ENCODE measurements around the gene KCNQ5. TPM values are rescaled to one million over a fixed set of nuclear protein-coding genes. Genes with fewer than 3 reads are reported as not detected.
A peak's percentile ranks its signal among the peaks of the same experiment; 100 is the strongest.
"Not testable (repeated sequence)": the region's sequence is repeated elsewhere in the genome, so short reads cannot be mapped to it uniquely, and the experiment has no call there.

Gene KCNQ5
- total and polyA plus RNA-seq, 5 experiments from 2014 or later: 2.3 to 10.7 (median 4.8) TPM

DNA sequence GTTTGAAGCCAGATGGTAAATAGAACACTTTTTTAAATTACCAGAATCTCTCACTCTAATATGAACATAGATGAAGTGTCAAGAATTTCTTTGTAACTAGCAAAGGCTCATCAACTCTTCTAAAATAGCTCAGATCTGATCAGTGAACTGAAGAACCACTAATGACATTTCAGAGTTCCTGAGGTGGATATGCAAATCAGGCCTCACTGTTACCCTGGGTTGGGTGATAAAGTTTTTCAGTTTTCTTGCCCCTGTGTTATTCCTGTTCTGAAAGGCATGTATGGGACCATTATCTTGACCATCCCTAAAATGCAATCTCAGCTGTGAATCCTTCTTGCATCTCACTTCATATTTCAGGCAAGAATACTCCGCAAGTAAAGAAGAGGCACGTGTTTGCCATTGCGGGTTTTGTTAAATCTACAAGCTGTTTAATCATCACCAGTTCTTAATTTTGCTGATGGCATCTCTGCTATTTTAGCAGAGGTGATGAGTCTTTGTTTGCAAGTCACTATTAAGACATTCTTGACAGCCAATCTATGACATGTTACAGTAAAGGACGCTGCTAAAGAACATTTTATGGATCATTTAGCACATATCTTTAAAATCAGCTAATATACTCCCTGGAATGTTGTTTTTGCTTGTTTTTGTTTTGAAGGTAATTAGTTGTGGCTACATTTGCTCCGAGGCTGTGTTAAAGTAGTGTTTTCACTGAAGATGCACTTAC, 555.5 kb downstream of the KCNQ5 start:
- Mint-ChIP-seq H3K27ac (no peak overlapping the region), H3K36me3 (peaks cover 0 to 2% (median 0%) of the 10 kb centered on the region in 3 donors), H3K4me3 (no peak overlapping the region), H3K9me3 (no peaks in the 10 kb centered on the region), H3K4me1 (peaks cover 0 to 17% (median 4%) of the 10 kb centered on the region in 4 donors), H3K27me3 (no peaks in the 10 kb centered on the region)
- DNase-seq (no peak), ATAC-seq (no peak)
- POLR2A ChIA-PET: no interaction called here

DNA sequence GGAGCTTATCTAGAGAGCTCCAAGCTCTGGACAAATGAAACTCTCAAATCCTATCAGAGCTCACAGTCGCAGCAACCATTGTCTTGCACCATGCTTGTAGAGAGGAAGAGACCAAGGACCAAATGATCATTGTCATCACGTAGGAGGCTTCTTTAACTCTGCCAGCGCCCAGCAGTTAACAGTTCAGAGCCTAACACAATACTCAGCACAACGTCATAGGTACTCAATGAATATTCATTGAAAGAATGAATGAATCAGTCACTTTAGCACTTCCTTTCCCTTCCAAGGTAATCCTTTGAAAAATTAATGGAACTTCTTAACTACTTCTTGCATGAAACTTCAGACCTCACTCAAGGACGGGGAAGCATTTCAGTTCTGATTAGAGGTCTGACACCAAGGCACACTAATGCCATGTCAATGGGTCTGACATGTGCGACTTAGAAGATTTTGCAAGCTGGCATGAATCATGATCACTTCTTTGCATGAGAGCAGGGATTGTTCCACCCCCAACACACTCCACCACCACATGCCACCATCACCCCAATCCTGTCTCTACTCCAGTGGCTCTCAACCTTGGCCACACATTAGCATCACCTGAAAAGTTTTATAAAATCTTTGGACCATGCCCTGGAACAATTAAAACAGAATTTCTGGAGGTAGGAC, 558.3 kb downstream of the KCNQ5 start:
- H3K27ac Mint-ChIP-seq: peak overlapping the region in 1 of 10 donors; percentile 6
- POLR2A ChIA-PET: no interaction called here
- DNase-seq (no peak), ATAC-seq (no peak)
- peaks cover 0 to 17% (median 4%) of the 10 kb centered on the region in 4 donors for H3K4me1 Mint-ChIP-seq
- H3K9me3 Mint-ChIP-seq: no peaks in the 10 kb centered on the region
- H3K27me3 Mint-ChIP-seq: no peaks in the 10 kb centered on the region
- no peak overlapping the region for H3K4me3 Mint-ChIP-seq
- H3K36me3 Mint-ChIP-seq: no peaks in the 10 kb centered on the region

DNA sequence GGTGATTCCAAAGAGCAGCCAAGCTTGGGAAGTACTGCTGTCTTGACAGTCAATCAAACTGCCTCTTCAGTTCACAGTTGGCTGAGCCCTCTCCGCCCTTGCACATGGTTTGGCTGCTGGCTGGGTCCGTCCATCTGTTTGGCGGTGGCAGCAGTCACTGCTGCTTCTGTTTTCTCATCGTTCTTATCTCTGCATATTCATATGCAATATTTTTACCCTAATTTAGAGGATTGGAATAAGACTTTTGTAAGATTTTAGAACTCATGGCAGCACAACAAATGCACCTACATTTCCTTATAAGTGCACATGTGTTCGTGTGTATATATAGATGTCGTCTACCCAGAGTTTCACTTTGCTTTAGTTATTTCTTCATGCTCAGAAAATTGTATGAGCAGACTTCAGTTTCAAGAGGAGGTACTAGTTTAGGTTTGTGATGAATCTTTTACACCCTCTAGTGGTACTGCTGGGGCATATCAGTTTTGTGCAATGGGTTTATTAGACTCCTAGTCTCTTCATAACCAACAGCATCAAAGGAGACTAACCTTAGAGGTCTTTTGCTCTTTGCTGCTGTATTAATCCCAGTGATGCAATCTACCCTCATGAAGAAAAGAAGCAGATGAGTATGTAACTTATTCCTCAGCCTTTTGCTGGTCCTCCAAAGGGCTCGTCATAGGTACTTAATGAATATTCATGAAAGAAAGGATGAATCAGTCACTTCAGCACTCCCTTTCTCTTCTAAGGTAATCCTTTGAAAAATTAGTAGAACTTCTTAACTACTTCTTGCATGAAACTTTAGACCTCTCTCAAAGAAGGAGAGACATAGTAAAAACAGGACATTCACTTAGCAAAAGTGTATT, 559.1 kb downstream of the KCNQ5 start:
- H3K27ac Mint-ChIP-seq: peak overlapping the region in 5 of 10 donors; percentile 6 to 80 (median 42)
- H3K27me3 Mint-ChIP-seq: no peaks in the 10 kb centered on the region
- ATAC-seq (peak; percentile 82 to 83), DNase-seq (peak in 6 of 10 donors; percentile 3 to 56 (median 27))
- H3K4me1 Mint-ChIP-seq: peaks cover 0 to 17% (median 4%) of the 10 kb centered on the region in 4 donors
- no peaks in the 10 kb centered on the region for H3K9me3 Mint-ChIP-seq
- H3K4me3 Mint-ChIP-seq: peak overlapping the region in 7 of 10 donors; percentile 0 to 66 (median 44)
- H3K36me3 Mint-ChIP-seq: no peaks in the 10 kb centered on the region
- POLR2A ChIA-PET: no interaction called here

DNA sequence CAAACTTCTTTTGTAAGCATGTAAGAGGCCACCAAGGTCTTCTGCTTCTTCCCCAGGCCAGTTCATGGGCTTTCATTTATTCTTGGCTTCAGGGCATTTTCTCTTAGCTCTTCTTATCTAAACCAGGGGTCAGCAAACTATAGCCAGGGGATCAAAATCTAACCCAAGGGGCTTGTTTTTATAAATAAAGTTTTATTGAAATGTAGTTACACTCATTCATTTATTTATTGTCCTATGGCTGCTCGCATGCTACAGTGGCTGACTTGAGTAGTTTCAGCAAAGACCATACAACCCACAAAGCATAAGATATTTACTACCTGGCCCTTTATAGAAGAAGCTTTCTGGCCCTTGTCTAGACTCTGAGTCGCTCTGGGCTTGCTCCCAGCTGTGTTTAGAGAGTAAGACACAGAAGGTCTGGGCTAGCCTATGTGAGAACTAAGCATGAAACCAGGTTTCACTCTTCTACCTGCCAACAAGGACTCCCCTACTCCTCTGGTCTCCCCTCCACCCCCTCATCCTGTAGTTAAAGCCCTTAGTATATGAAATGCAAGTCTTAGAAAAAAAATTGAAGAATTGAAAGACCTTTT, 560.2 kb downstream of the KCNQ5 start:
- H3K9me3 Mint-ChIP-seq: no peaks in the 10 kb centered on the region
- ATAC-seq (no peak), DNase-seq (no peak)
- H3K36me3 Mint-ChIP-seq: no peaks in the 10 kb centered on the region
- H3K4me1 Mint-ChIP-seq: peaks cover 0 to 17% (median 4%) of the 10 kb centered on the region in 4 donors
- POLR2A ChIA-PET: no interaction called here
- H3K4me3 Mint-ChIP-seq: no peak overlapping the region
- H3K27me3 Mint-ChIP-seq: no peaks in the 10 kb centered on the region
- peak overlapping the region in 1 of 10 donors; percentile 55 for H3K27ac Mint-ChIP-seq

DNA sequence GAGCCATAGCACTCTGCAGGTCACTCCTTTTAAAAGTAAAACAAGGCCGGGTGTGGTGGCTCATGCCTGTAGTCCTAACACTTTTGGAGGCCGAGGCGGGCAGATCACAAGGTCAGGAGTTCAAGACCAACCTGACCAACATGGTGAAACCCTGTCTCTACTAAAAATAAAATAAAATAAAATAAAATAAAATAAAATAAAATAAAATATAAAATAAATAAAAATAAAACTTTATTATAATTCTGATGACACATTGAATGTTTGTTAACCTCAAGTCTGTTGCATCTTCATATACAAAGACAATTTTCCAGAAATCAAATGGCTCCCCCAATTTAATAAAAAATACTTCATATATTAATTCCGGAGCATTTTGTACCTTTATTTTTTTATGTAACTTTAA, 571.4 kb downstream of the KCNQ5 start:
- H3K27me3 Mint-ChIP-seq, H3K9me3 Mint-ChIP-seq, H3K27ac Mint-ChIP-seq, ATAC-seq, POLR2A ChIA-PET, DNase-seq, H3K4me3 Mint-ChIP-seq, H3K4me1 Mint-ChIP-seq: not testable (repeated sequence)
- H3K36me3 Mint-ChIP-seq: peaks cover 0 to 24% (median 19%) of the 10 kb centered on the region in 3 donors

DNA sequence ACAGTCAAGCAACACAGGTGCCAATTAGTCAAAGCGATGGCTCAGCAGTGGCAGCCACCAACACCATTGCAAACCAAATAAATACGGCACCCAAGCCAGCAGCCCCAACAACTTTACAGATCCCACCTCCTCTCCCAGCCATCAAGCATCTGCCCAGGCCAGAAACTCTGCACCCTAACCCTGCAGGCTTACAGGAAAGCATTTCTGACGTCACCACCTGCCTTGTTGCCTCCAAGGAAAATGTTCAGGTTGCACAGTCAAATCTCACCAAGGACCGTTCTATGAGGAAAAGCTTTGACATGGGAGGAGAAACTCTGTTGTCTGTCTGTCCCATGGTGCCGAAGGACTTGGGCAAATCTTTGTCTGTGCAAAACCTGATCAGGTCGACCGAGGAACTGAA, 572.9 kb downstream of the KCNQ5 start:
- POLR2A ChIA-PET: no interaction called here
- Mint-ChIP-seq H3K4me1 (no peaks in the 10 kb centered on the region), H3K27ac (no peak overlapping the region), H3K4me3 (no peak overlapping the region), H3K9me3 (no peaks in the 10 kb centered on the region), H3K36me3 (peaks cover 0 to 24% (median 19%) of the 10 kb centered on the region in 3 donors), H3K27me3 (no peaks in the 10 kb centered on the region)
- no peak for ATAC-seq
- no peak for DNase-seq

DNA sequence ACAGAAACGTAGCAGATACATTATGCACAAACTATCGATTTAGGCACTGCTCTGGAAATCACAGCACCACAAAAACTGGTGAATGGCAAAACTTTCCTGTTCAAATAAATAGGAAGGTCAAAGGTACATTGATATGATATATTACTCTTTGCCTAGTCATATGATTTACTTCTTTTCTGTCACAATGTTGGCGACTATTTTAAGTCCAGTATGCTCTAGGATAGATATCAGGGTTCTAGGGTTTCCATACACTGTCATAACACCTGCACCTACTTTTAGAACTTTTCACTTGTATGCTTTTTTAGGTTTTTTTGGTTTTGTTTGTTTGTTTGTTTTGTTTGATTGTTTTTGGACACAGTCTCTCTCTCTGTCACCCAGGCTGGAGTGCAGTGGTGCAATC, 578.4 kb downstream of the KCNQ5 start:
- ATAC-seq (no peak), DNase-seq (no peak)
- Mint-ChIP-seq H3K27ac (no peak overlapping the region), H3K9me3 (no peaks in the 10 kb centered on the region), H3K4me3 (no peak overlapping the region), H3K4me1 (no peaks in the 10 kb centered on the region), H3K27me3 (no peaks in the 10 kb centered on the region), H3K36me3 (peaks cover 0 to 11% (median 5%) of the 10 kb centered on the region in 3 donors)
- POLR2A ChIA-PET: no interaction called here

DNA sequence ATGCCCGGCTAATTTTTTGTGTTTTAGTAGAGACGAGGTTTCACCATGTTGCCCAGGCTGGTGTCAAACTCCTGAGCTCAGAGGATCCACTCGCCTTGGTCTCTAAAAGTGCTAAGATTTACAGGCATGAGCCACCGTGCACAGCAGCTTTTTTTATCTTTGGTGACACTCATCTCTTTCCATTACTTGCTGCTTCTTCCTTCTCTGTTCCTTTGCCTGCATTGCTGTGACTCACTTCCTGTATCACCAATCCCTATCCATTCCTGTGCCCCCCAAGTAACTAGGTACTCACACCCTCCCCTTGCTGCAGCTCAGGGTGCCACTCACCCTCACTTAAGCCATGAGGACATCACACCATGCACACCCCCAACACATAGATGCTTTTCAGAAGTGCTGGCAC, 578.9 kb downstream of the KCNQ5 start:
- Mint-ChIP-seq H3K9me3 (no peaks in the 10 kb centered on the region), H3K36me3 (peaks cover 0 to 8% (median 2%) of the 10 kb centered on the region in 3 donors), H3K27me3 (no peaks in the 10 kb centered on the region), H3K27ac (no peak overlapping the region), H3K4me3 (no peak overlapping the region), H3K4me1 (no peaks in the 10 kb centered on the region)
- no peak for ATAC-seq
- DNase-seq: no peak
- POLR2A ChIA-PET: no interaction called here

DNA sequence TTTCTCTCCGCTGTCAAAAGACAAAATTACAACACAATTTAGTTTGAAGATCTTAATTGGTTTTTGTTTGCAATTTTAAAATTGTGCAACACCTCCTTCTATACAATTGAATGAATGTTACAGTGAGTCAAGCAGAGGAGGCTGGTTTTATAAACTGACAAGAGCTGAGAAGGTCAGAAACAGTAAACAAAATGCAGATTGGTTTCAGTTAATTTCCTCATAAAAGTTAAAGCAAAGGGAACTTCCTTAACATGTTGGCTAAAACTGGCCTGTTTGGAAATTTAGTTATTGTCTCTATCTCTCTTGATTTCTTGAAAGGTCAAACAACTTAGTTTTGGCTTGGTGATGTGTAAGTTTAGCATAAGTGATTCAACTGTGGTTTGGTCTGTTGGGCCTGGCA, 581.2 kb downstream of the KCNQ5 start:
- H3K36me3 Mint-ChIP-seq: no peaks in the 10 kb centered on the region
- no peak overlapping the region for H3K27ac Mint-ChIP-seq
- POLR2A ChIA-PET: no interaction called here
- no peak overlapping the region for H3K4me3 Mint-ChIP-seq
- DNase-seq (no peak), ATAC-seq (no peak)
- peaks cover 0 to 4% (median 0%) of the 10 kb centered on the region in 9 donors for H3K9me3 Mint-ChIP-seq
- no peaks in the 10 kb centered on the region for H3K4me1 Mint-ChIP-seq
- peaks cover 0 to 10% (median 1%) of the 10 kb centered on the region in 5 donors for H3K27me3 Mint-ChIP-seq

DNA sequence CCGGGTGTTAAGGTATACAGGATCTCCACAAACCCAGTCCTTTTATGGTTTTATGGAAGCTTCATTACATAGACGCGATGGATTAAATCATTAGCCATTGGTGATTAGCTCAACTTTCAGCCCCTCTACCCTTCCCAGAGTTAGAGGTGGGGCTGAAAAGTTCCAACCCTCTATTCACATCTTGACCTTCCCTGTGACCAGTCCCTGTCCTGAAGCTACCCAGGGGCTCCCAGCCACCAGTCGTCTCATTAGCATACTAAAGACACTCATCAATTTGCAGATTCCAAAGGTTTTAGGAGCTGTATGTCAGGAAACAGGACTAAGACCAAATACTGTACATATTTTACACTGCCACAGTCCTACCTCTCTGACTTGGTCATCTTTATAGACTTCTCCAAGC, 582.4 kb downstream of the KCNQ5 start:
- no peak overlapping the region for H3K4me3 Mint-ChIP-seq
- no peaks in the 10 kb centered on the region for H3K36me3 Mint-ChIP-seq
- DNase-seq (no peak), ATAC-seq (no peak)
- POLR2A ChIA-PET: no interaction called here
- no peak overlapping the region for H3K27ac Mint-ChIP-seq
- H3K27me3 Mint-ChIP-seq: peaks cover 0 to 10% (median 1%) of the 10 kb centered on the region in 5 donors
- H3K9me3 Mint-ChIP-seq: peaks cover 0 to 4% (median 0%) of the 10 kb centered on the region in 9 donors
- H3K4me1 Mint-ChIP-seq: no peaks in the 10 kb centered on the region

DNA sequence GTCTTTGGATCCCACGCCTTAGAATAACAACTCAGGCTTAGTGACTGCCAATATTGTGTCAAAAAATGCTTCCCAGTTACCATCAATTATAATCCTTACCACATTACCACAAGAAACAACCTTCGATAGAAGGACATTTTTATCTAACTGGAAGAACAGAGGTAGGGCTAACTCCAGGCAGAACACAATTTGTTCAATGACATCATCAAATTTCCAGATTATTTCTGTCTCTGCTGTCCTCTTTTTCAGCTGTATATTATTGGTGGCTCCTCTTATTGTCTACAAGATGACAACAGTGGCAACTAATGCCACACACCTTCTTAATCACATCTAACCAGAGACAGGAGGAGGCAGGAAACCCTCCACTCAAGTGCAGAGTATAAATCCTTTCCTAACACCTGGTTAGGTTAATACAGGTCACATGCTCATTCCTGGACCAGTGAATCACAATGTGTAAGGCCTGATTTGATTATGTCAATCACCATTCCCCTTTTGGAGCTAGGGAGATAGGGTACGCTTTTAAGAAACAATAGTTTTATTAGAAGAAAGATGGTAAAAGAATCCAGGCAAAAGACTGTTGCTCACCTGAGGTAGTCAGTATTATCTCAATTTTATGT, 585.5 kb downstream of the KCNQ5 start:
- no peak overlapping the region for H3K27ac Mint-ChIP-seq
- H3K9me3 Mint-ChIP-seq: peaks cover 0 to 4% (median 0%) of the 10 kb centered on the region in 9 donors
- DNase-seq: no peak
- H3K4me1 Mint-ChIP-seq: no peaks in the 10 kb centered on the region
- H3K27me3 Mint-ChIP-seq: peaks cover 0 to 10% (median 1%) of the 10 kb centered on the region in 5 donors
- POLR2A ChIA-PET: no interaction called here
- H3K36me3 Mint-ChIP-seq: no peaks in the 10 kb centered on the region
- ATAC-seq: no peak
- no peak overlapping the region for H3K4me3 Mint-ChIP-seq

DNA sequence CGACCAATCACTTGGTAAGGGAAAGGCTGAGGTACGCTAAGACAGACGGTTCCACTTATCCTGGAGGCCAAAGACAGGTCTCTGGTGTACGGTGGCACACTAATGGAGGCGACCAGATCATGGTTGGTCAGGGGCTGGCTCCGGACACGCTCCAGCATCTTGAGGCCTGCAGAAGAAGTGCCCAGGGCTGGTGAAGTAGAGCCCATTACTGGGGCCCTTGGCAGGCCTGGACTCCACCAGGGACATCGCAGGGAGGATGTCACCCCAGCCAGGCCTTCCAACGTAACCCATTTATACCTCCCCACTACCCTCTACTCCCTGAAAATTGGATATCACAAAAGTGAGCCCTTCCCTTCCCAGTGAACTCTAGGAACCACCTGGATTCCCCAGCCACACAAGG, 587.3 kb downstream of the KCNQ5 start:
- no peak overlapping the region for H3K4me3 Mint-ChIP-seq

More for the DNA sequence above, 587.3 kb downstream of the KCNQ5 start:
- POLR2A ChIA-PET: no interaction called here
- Mint-ChIP-seq H3K27ac (no peak overlapping the region), H3K27me3 (peaks cover 0 to 10% (median 1%) of the 10 kb centered on the region in 5 donors), H3K36me3 (no peaks in the 10 kb centered on the region), H3K9me3 (peaks cover 0 to 4% (median 0%) of the 10 kb centered on the region in 9 donors), H3K4me1 (no peaks in the 10 kb centered on the region)
- DNase-seq (no peak), ATAC-seq (no peak)
